Heart left ventricle (tissue), 16 donors: ENCODE results near the gene RPL7A. TPM values are rescaled to one million over a fixed set of nuclear protein-coding genes. Genes with fewer than 3 reads are reported as not detected.

ENCODE experiments used
- ATAC-seq, 4 donors: fragments of 200-7000 bp; cut with Tn5 transposase; one replicate each; pipeline ENCODE4 v1.9.1; 2020 to 2022; ENCODE audit warnings: moderate library complexity in 4 of 4, mild to moderate bottlenecking in 3 of 4, moderate number of reproducible peaks in 1 of 4
- DNase-seq, 5 donors: peaks; one replicate each; pipeline ENCODE4 v3.0.0-alpha.2; 2020
- H3K27ac ChIP-seq, 12 donors: fragments of 200-600 bp; sonication (generic) in 4 of 12; one replicate each; pipeline versions ENCODE4 v1.5.0 to v1.8.0; 2016 to 2022; ENCODE audit warnings: mild to moderate bottlenecking in 2 of 12
- H3K27me3 ChIP-seq, 9 donors: fragments of 200-600 bp; sonication (generic) in 2 of 9; one replicate each; pipeline versions ENCODE4 v1.5.1 to v1.8.0; 2016 to 2022; ENCODE audit warnings: mild to moderate bottlenecking in 3 of 9
- H3K36me3 ChIP-seq, 9 donors: fragments of 200-600 bp; sonication (generic) in 2 of 9; one replicate each; pipeline versions ENCODE4 v1.5.0 to v1.8.0; 2018 to 2022; ENCODE audit warnings: mild to moderate bottlenecking in 2 of 9
- H3K4me1 ChIP-seq, 12 donors: fragments of 200-600 bp; sonication (generic) in 4 of 12; one replicate each; pipeline versions ENCODE4 v1.5.0 to v1.8.0; 2016 to 2022; ENCODE audit warnings: mild to moderate bottlenecking in 3 of 12
- H3K4me3 ChIP-seq, 12 donors: fragments of 200-600 bp; sonication (generic) in 4 of 12; one replicate each; pipeline versions ENCODE4 v1.5.0 to v1.8.0; 2017 to 2022; ENCODE audit warnings: mild to moderate bottlenecking in 9 of 12, moderate library complexity in 4 of 12
- H3K9me3 ChIP-seq, 12 donors: fragments of 200-600 bp; sonication (generic) in 4 of 12; one replicate each; pipeline versions ENCODE4 v1.5.0 to v1.8.0; 2016 to 2022; ENCODE audit warnings: mild to moderate bottlenecking in 1 of 12
- POLR2A ChIP-seq, 2 donors: fragments of 450-650 bp; IDR thresholded peaks; one replicate each; pipeline ENCODE4 v1.6.1; 2017; ENCODE audit warnings: antibody characterized with exemption in 2 of 2, mild to moderate bottlenecking in 2 of 2, moderate library complexity in 2 of 2
- WGBS, 4 donors: extraction: QIAGEN DNeasy Blood & Tissue Kit in 2 of 4; methylation state at CpG; one replicate each; pipeline versions ENCODE4 v1.1.5 to v1.1.7; 2013 to 2018; 5-methylcytosine and 5-hydroxymethylcytosine counted together
- intact Hi-C, 10 donors: fragments of 100-400 bp; cut with DNase I; formaldehyde crosslinking; loops; one replicate each; pipeline versions ENCODE4 v1.11.1 to v1.14.2; 2022
- polyA plus RNA-seq, 2 donors: library from polyadenylated mRNA; stranded (reverse); fragments of 200-250 nt; gene quantifications; one replicate each; pipeline ENCODE4 v1.2.3, GENCODE V29; 2013
- total RNA-seq, 9 donors: library from RNA; depleted of rRNA in 2 of 9; stranded (reverse); fragments of >200 nt in 2 of 9; fragmentation: NEBNext Ultra II Directional in 3 of 9; extraction: Animal tissue kit (Norgen Biotek cat#: 25700) in 3 of 9; gene quantifications; one replicate each; pipeline versions ENCODE4 v1.1.0 to v1.2.4, GENCODE V29; 2016 to 2023
- TF ChIP-seq, protein P1 (sequence below), 12 donors: fragments of 200-600 bp; sonication (generic) in 4 of 12; IDR thresholded peaks; one replicate each; pipeline versions ENCODE4 v1.5.0 to v1.8.0; 2018 to 2022; ENCODE audit warnings: antibody characterized with exemption in 12 of 12, mild to moderate bottlenecking in 5 of 12
- donor health status: ischemic (EF 13 %, LVEDD 7.1; RV severe dilation, severe dysfunction).
- donor health status: healthy with polysubstance abuse.
- donor health status: DM: no; HTN: yes; CAD: no.
- donor health status: DM: no; HTN: no; CAD: no.
- donor health status: ischemic (EF 25% LVEDD 6.9; RV normal size, moderate dysfunction).
- donor health status: ischemic (EF 25% LVEDD 5.7; RV mildly dilated, moderate dysfunction).
- donor health status: healthy.
- donor health status: DM: yes; HTN: yes; CAD: no.
- donor health status: ischemic (EF 35%, LVEDD 5.7; RV mildly dilated, moderate dysfunction).
- donor health status: nonischemic (EF 11% LVEDD 7.7; RV severe dilation, severe dysfunction).
- donor health status: DM: yes; HTN: yes; CAD: no.
- donor health status: PGD.
- donor health status: ischemic (EF 29% LVEDD 5.4; RV normal size, mild dysfunction).
- donor health status: nonischemic (EF 23%, LVEDD 6.1; RV moderate dilation, normal function).

The RPL7A gene
- total and polyA plus RNA-seq, 11 donors = 845 to 2,727 (median 1,045) TPM

DNA sequence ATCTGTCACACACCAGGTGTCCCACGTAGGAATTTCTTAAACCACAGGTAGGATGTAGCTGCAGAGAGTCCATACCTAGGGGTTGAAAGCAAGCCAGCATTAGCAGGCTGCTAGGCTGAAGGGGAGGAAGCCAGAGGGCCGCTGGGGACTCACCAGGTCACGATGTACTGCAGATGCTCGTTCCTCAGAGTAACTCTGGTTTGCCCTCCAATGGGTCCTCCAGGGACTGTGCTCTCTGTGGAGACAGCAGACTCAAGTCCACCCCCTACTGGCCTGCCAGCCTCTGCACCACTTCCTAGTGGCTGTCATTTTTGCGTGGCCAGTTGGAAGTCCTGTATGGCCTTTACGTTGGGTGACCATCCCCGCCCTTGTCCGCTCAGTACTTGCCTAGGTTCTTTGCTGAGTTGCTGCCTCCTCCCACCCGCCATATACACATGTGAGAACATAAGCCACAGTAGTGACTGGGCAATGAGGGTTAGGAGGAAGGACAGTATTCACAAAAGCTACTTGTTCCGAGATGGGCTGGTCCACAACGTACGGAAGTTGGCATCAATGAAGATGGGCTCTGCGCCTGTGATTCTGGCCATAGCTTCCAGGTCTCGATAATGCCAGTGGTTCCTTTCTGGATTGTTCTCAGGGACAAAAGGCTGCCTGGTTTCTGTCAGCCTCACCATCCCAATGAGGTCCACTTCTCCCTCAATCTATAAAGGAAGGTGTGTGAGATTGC, 4.1 kb downstream of the RPL7A start:
- no peak overlapping the region for H3K4me3 ChIP-seq
- H3K9me3 ChIP-seq = no peaks in the 10 kb centered on the region
- peaks cover 0 to 55% (median 50%) of the 10 kb centered on the region in 9 donors for H3K36me3 ChIP-seq
- ATAC-seq (no peak), DNase-seq (peak in 1 of 5 donors; percentile 45)
- no peaks in the 10 kb centered on the region for H3K27me3 ChIP-seq
- intact Hi-C loops = no loop called here
- 76 to 81% (median 77%) methylated on average over 13 to 14 of the region's 14 CpGs for WGBS, 4 donors
- peaks cover 7 to 41% (median 28%) of the 10 kb centered on the region in 12 donors for H3K4me1 ChIP-seq
- no peak for TF ChIP-seq POLR2A (IDR thresholded peaks at IDR 0.05)
- TF ChIP-seq, protein P1, sequence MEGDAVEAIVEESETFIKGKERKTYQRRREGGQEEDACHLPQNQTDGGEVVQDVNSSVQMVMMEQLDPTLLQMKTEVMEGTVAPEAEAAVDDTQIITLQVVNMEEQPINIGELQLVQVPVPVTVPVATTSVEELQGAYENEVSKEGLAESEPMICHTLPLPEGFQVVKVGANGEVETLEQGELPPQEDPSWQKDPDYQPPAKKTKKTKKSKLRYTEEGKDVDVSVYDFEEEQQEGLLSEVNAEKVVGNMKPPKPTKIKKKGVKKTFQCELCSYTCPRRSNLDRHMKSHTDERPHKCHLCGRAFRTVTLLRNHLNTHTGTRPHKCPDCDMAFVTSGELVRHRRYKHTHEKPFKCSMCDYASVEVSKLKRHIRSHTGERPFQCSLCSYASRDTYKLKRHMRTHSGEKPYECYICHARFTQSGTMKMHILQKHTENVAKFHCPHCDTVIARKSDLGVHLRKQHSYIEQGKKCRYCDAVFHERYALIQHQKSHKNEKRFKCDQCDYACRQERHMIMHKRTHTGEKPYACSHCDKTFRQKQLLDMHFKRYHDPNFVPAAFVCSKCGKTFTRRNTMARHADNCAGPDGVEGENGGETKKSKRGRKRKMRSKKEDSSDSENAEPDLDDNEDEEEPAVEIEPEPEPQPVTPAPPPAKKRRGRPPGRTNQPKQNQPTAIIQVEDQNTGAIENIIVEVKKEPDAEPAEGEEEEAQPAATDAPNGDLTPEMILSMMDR (IDR thresholded peaks at IDR 0.05) = peak in 9 of 12 donors; percentile 10 to 53 (median 39)
- H3K27ac ChIP-seq = no peak overlapping the region

DNA sequence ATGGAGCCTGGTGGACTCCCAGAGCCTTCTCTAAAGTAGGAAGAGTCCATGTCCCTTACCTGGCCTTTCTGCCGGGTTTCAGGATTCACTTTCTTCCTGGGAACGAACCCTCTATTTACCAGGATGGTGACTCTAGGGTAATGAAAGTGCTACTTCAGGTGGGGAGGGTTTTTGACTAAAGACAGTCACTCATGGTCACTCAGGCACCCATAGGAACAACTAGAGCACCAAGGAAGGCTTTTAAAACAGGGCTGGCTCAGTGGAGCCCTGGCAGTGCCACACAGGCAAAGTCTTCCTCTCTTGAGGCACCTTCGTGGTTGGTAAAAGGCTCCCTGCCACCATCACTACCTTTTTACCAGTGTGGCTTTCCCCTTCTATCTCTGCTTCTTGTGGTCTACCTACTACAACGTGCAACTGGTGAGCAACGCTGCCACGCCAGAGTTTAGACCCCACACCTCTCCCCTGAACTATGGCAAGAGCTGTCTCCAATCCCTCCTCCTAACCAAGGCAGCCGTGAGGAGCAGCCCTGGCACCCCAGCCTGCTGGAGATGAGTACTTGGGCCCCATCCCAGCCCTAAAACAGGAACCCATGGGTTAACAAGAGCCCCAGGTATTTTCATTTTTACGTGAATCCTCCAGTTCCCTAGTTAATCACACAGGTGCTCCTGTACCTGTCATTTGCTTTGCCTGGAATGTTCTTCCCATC, 4.8 kb downstream of the RPL7A start:
- ATAC-seq (no peak), DNase-seq (no peak)
- Histone ChIP-seq H3K9me3 (no peaks in the 10 kb centered on the region), H3K27me3 (no peaks in the 10 kb centered on the region), H3K4me3 (no peak overlapping the region), H3K36me3 (peaks cover 0 to 55% (median 50%) of the 10 kb centered on the region in 9 donors), H3K27ac (no peak overlapping the region), H3K4me1 (peaks cover 8 to 45% (median 34%) of the 10 kb centered on the region in 12 donors)
- 78 to 87% (median 83%) methylated on average over 8 of the region's 8 CpGs for WGBS, 4 donors
- TF ChIP-seq POLR2A (IDR thresholded peaks at IDR 0.05) = no peak
- TF ChIP-seq, protein P1 (IDR thresholded peaks at IDR 0.05) = no peak
- intact Hi-C loops = no loop called here

DNA sequence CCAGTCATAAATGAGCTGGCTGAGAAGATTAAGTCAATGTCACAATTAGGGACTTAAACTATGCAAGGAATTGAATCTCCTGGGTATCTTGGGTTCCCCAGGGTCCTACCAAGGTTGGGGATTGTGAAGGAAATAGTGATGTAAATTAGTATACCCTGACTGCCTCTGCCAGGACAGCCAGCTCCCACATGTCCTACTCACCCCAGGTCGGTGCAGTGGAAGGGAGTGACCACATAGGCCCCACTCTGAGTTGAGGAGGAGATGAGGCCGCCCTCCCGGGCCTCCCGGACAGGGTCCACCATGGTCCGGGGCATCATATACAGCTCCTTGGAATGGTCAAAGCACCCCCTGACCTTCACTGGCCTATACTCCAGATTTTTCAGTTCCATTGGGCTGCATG, 5.5 kb downstream of the RPL7A start:
- DNase-seq (no peak), ATAC-seq (no peak)
- Histone ChIP-seq H3K27ac (no peak overlapping the region), H3K4me1 (peaks cover 8 to 46% (median 34%) of the 10 kb centered on the region in 12 donors), H3K36me3 (peaks cover 0 to 55% (median 50%) of the 10 kb centered on the region in 9 donors), H3K27me3 (no peaks in the 10 kb centered on the region), H3K4me3 (no peak overlapping the region), H3K9me3 (no peaks in the 10 kb centered on the region)
- no peak for TF ChIP-seq POLR2A (IDR thresholded peaks at IDR 0.05)
- TF ChIP-seq, protein P1 (IDR thresholded peaks at IDR 0.05) = no peak
- 79 to 89% (median 83%) methylated on average over 5 of the region's 5 CpGs for whole genome bisulfite sequencing, 4 donors
- intact Hi-C loops = no loop called here

DNA sequence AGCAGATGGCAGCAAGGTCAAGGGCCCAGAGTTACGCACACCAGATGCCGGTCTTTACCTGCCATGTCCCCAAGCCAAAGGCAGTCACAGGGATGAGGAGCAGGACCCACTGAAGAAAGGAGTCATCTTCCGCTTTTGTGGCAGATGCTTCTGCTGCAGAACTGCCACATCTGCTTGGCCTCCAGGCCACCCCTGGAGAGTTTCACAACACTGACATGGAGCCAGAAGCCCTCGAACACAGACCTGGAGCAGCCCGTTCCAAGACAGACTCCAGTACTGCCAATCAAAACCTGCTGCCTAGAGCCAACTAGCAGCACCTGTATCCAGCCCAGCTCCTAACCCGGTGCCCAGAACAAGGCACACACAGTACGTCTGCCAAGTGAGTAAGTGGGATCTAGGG, 6.7 kb downstream of the RPL7A start:
- ATAC-seq (no peak), DNase-seq (no peak)
- Histone ChIP-seq H3K27ac (no peak overlapping the region), H3K27me3 (no peaks in the 10 kb centered on the region), H3K4me3 (peak overlapping the region in 2 of 12 donors; percentile 96 to 97), H3K36me3 (peaks cover 0 to 47% (median 42%) of the 10 kb centered on the region in 9 donors), H3K9me3 (no peaks in the 10 kb centered on the region), H3K4me1 (peaks cover 3 to 45% (median 29%) of the 10 kb centered on the region in 12 donors)
- WGBS, 4 donors = 77 to 94% (median 87%) methylated on average over 2 to 7 of the region's 7 CpGs
- intact Hi-C loops = loop anchor here in 1 of 10 donors (5.0 kb wide), 1 partner anchor 133 kb away; no protein-coding TSS in a partner anchor
- TF ChIP-seq, protein P1 (IDR thresholded peaks at IDR 0.05) = no peak
- no peak for TF ChIP-seq POLR2A (IDR thresholded peaks at IDR 0.05)
